SK-N-SH treated with all-trans-retinoic acid at 6 μM for 48 hours (cell line): ENCODE results near the gene POLD2.

Experiments
- ATAC-seq: fragments of 200-7000 bp; cut with Tn5 transposase; 3 replicates; pipeline ENCODE4 v1.9.1; 2020; ENCODE audit warnings: mild to moderate bottlenecking, moderate library complexity
- ARNTL ChIP-seq: fragments of 450-650 bp; formaldehyde crosslinking; IDR thresholded peaks from 2 replicates; pipeline ENCODE4 v1.5.0; 2020; ENCODE audit warnings: low read depth, mild to moderate bottlenecking, moderate library complexity, borderline replicate concordance
- CREB5 ChIP-seq: fragments of 250-450 bp; sonication (Bioruptor Pico); IDR thresholded peaks from 2 replicates; pipeline ENCODE4 v1.5.1; 2020; ENCODE audit warnings: low read depth, mild to moderate bottlenecking, moderate library complexity
- CSDC2 ChIP-seq: fragments of 250-450 bp; sonication (Bioruptor Pico); IDR thresholded peaks from 2 replicates; pipeline ENCODE4 v1.5.0; 2020; ENCODE audit warnings: mild to moderate bottlenecking, moderate library complexity
- CSRNP3 ChIP-seq: fragments of 250-450 bp; sonication (Bioruptor Pico); IDR thresholded peaks from 2 replicates; pipeline ENCODE4 v1.5.1; 2021; ENCODE audit warnings: mild to moderate bottlenecking, moderate library complexity
- ESRRG ChIP-seq: fragments of 250-450 bp; sonication (Bioruptor Pico); IDR thresholded peaks from 2 replicates; pipeline ENCODE4 v1.6.1; 2021; ENCODE audit warnings: mild to moderate bottlenecking
- GLIS3 ChIP-seq: fragments of 250-450 bp; sonication (Bioruptor Pico); IDR thresholded peaks from 2 replicates; pipeline ENCODE4 v1.5.0; 2020; ENCODE audit warnings: mild to moderate bottlenecking, moderate library complexity
- ISL1 ChIP-seq: fragments of 250-450 bp; sonication (Bioruptor Pico); IDR thresholded peaks from 2 replicates; pipeline ENCODE4 v2.1.2; 2022; ENCODE audit warnings: mild to moderate bottlenecking, moderate library complexity
- OSR1 ChIP-seq: fragments of 250-450 bp; sonication (Bioruptor Pico); IDR thresholded peaks from 2 replicates; pipeline ENCODE4 v1.8.0; 2022; ENCODE audit warnings: moderate library complexity, mild to moderate bottlenecking, inconsistent platforms
- POU6F1 ChIP-seq: fragments of 250-450 bp; sonication (Bioruptor Pico); IDR thresholded peaks from 2 replicates; pipeline ENCODE4 v1.8.0; 2021; ENCODE audit warnings: low read depth, mild to moderate bottlenecking, moderate library complexity, borderline replicate concordance
- PPARA ChIP-seq: fragments of 250-450 bp; sonication (Bioruptor Pico); IDR thresholded peaks from 2 replicates; pipeline ENCODE4 v1.5.0; 2020; ENCODE audit warnings: mild to moderate bottlenecking, borderline replicate concordance
- TCF4 ChIP-seq: fragments of 250-450 bp; sonication (Bioruptor Pico); IDR thresholded peaks from 2 replicates; pipeline ENCODE4 v1.8.0; 2021; ENCODE audit warnings: mild to moderate bottlenecking, moderate library complexity, borderline replicate concordance
- TOX ChIP-seq: fragments of 250-450 bp; sonication (Bioruptor Pico); IDR thresholded peaks from 2 replicates; pipeline ENCODE4 v1.8.0; 2021; ENCODE audit warnings: mild to moderate bottlenecking, moderate library complexity, borderline replicate concordance
- TSHZ2 ChIP-seq: fragments of 250-450 bp; sonication (Bioruptor Pico); IDR thresholded peaks from 2 replicates; pipeline ENCODE4 v1.5.0; 2020; ENCODE audit warnings: mild to moderate bottlenecking, moderate library complexity
- ZC3H10 ChIP-seq: fragments of 250-450 bp; sonication (Bioruptor Pico); IDR thresholded peaks from 2 replicates; pipeline ENCODE4 v1.5.1; 2021; ENCODE audit warnings: mild to moderate bottlenecking, moderate library complexity
- ZFP3 ChIP-seq: fragments of 250-450 bp; sonication (Bioruptor Pico); IDR thresholded peaks from 2 replicates; pipeline ENCODE4 v1.5.0; 2020; ENCODE audit warnings: mild to moderate bottlenecking, moderate library complexity
- ZNF565 ChIP-seq: fragments of 450-650 bp; formaldehyde crosslinking; conservative IDR thresholded peaks from 2 replicates; pipeline ENCODE4 v1.5.0; 2020; ENCODE audit warnings: low read depth, mild to moderate bottlenecking, moderate library complexity
- ZNF70 ChIP-seq: fragments of 450-650 bp; formaldehyde crosslinking; IDR thresholded peaks from 2 replicates; pipeline ENCODE4 v1.5.0; 2020; ENCODE audit warnings: mild to moderate bottlenecking, moderate library complexity
- ZNF8 ChIP-seq: fragments of 450-650 bp; formaldehyde crosslinking; IDR thresholded peaks from 2 replicates; pipeline ENCODE4 v1.5.0; 2020; ENCODE audit warnings: mild to moderate bottlenecking, moderate library complexity

Gene POLD2

GRCh38 chr7:44157116-44158080, 34.0 kb upstream of the POLD2 start (continued):
- no peak for TF ChIP-seq POU6F1 (CRISPR knock-in tag)
- TF ChIP-seq ZNF70 = no peak
- no peak for TF ChIP-seq ISL1 (CRISPR knock-in tag)
- TF ChIP-seq ZFP3 (CRISPR knock-in tag) = no peak
- no peak for TF ChIP-seq TSHZ2 (CRISPR knock-in tag)
- TF ChIP-seq GLIS3 (CRISPR knock-in tag) = no peak
- TF ChIP-seq ESRRG (CRISPR knock-in tag) = no peak
- no peak for TF ChIP-seq TCF4 (CRISPR knock-in tag)
- TF ChIP-seq OSR1 (CRISPR knock-in tag) = no peak
- no peak for TF ChIP-seq PPARA (CRISPR knock-in tag)
- TF ChIP-seq ZNF565 (CRISPR knock-in tag) = no peak
- TF ChIP-seq CSDC2 (CRISPR knock-in tag) = no peak
- TF ChIP-seq ZC3H10 = no peak

GRCh38 chr7:44156453-44157010, 33.2 kb upstream of the POLD2 start:
- ATAC-seq = no peak
- TF ChIP-seq CSDC2 (CRISPR knock-in tag) = no peak
- TF ChIP-seq TOX = no peak
- TF ChIP-seq TSHZ2 (CRISPR knock-in tag) = no peak
- no peak for TF ChIP-seq CSRNP3
- no peak for TF ChIP-seq ARNTL (CRISPR knock-in tag)
- TF ChIP-seq ZNF8 (CRISPR knock-in tag) = no peak
- TF ChIP-seq CREB5 (CRISPR knock-in tag) = no peak
- no peak for TF ChIP-seq ISL1 (CRISPR knock-in tag)
- no peak for TF ChIP-seq ESRRG (CRISPR knock-in tag)
- TF ChIP-seq ZFP3 (CRISPR knock-in tag) = no peak
